Left renal cortex interstitium (tissue), 4 donors: Measurements from ENCODE around the gene CACNA1G. TPM values are rescaled to one million over a fixed set of nuclear protein-coding genes. Genes with fewer than 3 reads are reported as not detected.

Experiments
- DNase-seq, 4 donors: peaks; one replicate each; pipeline ENCODE4 v3.0.0-alpha.2; 2013; ENCODE audit warnings: low read depth in 4 of 4, low spot score in 2 of 4, missing footprints in 1 of 4
- polyA plus RNA-seq, 4 donors: library from polyadenylated mRNA; unstranded; fragments of 120-200 nt; gene quantifications; one replicate each; pipeline ENCODE4 v1.2.1, GENCODE V29; 2013; ENCODE audit not compliant: insufficient read length in 4 of 4

Gene CACNA1G
- polyA plus RNA-seq, 4 donors = 7.6 to 10.4 (median 8.1) TPM

DNA sequence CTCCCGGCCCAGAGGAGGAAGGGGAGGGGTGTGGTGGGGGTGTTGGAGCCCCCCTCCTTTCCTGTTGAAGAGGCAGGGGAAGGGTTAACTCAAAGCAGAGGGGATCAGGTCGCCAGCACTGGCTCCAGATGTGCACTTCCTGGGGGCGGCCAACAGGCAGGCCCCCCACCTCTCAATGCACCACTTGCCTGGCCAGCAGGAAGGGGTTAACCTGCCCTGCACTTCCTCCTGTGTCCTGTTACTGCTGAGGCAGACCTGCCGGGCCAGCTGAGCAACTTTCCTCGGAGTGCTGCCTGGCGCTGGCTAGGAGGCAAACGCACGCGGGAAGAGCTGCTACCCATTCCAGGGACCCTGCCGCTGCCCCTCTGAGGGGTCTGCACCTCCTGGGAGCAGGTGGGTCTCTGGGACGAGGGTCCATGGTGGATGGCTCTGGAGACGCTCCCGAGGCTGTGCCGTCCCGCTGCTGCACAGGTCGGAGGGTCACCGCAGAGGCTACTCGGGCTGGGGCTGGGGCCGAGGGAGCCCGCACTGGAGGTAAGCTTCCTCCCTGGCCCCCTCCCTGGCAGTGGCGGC, 28.0 kb upstream of the CACNA1G start, which contains the start of gene EPN3:
TSS of gene EPN3 (plus strand) at position 284 of the 573 bp plus-strand sequence. CDS start 3,822 bp downstream, outside the sequence.
- no peak for DNase-seq

DNA sequence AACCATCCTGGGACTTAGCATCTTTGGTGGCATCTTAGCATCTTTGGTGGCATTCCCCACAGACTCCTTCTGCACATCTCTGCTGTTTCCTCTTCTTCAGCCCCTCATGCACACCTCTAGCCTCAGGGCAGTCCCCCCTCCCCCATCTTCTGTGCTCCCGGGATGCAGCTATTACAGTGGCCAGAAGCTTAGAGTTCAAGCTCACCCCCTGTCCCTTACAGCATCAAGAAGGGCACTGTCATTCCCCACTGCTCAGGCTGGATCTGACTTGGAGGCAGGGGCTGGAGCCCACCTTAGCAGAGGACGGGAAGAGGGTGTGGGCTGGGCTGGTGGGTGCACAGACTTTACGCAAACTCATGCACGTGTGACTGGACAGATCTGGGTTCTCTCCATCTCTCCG, 27.3 kb upstream of the CACNA1G start:
- DNase-seq = no peak

DNA sequence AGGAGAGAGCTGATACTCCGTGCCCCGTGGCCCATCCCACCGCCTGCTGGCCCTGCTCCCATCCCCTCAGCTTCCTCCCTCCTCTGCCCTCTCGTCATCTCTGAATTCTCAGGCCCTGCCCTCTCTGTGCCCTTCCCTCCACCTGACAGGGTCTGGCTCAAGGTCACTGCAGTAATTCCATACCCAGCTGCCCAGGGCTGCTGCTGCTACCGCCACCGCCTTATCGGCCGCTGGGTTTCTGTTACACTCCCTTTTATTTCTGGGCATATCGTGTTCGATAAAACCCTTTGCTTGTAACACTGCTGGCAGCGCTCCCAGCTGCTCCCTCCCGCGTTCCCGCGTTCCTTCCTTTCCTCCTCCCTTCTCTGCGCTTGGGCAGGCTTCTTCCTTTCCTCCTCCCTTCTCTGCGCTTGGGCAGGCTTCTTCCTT, 26.8 kb upstream of the CACNA1G start:
- no peak for DNase-seq

- DNase-seq = no peak
These were observed 26.1 kb upstream of the CACNA1G start for GRCh38 chr17:50534222-50534978.

DNA sequence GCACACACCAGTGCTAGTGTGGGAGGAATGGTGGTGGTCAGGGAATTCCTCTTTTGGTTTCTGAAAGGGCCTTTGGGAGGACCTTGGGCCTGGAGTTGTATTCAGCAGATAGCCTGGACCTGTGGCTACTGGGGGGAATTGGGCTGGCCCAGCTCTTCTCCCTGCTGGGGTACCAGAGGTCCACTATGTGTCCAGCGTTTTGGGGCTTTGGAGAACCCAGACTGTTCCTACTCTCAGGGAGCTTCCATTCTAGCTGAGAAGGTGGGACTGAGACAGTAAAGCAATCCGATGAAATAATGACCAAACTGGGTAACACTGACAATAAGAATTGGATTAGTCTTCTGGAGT, 25.6 kb upstream of the CACNA1G start:
- no peak for DNase-seq

DNA sequence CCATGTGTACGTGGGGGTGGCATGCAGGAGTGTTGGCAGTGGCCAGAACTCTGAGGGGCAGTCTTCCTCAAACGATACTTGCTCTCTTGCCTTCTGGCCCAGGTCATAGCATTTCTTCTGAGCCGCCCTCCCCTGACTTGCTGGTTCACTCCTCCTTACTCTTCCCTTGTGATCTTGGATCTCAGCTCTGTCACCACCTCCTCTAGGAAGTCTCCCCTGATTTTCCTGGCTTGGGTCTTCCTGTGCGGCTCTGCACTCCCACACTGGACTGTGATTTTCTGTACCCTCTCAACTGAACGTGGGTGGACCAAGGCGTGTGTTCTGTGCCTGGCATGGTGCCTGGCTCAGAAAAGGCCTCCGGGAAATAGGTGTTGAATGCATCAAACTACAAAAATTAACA, 25.1 kb upstream of the CACNA1G start:
- DNase-seq = no peak

DNA sequence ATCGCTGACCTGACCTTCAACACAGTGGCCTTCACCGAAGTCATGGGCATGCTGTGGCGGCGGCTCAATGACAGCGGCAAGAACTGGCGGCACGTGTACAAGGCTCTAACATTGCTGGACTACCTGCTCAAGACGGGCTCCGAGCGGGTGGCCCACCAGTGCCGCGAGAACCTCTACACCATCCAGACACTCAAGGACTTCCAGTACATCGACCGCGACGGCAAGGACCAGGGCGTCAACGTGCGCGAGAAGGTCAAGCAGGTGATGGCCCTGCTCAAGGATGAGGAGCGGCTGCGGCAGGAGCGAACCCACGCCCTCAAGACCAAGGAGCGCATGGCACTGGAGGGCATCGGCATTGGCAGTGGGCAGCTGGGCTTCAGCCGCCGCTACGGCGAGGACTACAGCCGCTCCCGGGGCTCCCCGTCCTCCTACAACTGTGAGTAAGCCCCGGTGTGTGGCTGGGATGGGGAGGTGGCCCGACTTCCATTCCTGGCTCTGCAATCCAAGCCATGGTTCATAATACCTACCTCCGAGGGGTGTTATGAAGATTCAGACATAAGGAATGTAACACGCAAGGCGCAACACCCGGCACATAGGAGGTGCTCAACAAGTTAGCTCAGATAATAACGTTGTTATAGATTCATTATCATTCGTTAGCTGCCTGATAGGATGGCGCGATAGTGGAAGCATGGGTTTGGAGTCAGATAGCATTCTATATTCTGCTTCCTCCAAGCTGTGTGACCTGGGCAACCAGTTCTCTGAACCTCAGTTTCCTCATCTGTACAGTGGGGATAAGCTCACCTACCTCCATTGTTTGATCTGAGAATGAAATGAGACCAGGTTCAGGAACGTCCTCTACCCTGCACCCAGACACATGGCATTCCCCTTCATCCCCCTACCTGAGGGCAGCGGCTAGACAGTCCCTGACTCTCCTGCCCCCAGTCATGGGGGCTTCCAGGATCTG, 23.6 kb upstream of the CACNA1G start:
- DNase-seq = no peak

GRCh38 chr17:50537721-50538548, 22.6 kb upstream of the CACNA1G start:
- DNase-seq = no peak

DNA sequence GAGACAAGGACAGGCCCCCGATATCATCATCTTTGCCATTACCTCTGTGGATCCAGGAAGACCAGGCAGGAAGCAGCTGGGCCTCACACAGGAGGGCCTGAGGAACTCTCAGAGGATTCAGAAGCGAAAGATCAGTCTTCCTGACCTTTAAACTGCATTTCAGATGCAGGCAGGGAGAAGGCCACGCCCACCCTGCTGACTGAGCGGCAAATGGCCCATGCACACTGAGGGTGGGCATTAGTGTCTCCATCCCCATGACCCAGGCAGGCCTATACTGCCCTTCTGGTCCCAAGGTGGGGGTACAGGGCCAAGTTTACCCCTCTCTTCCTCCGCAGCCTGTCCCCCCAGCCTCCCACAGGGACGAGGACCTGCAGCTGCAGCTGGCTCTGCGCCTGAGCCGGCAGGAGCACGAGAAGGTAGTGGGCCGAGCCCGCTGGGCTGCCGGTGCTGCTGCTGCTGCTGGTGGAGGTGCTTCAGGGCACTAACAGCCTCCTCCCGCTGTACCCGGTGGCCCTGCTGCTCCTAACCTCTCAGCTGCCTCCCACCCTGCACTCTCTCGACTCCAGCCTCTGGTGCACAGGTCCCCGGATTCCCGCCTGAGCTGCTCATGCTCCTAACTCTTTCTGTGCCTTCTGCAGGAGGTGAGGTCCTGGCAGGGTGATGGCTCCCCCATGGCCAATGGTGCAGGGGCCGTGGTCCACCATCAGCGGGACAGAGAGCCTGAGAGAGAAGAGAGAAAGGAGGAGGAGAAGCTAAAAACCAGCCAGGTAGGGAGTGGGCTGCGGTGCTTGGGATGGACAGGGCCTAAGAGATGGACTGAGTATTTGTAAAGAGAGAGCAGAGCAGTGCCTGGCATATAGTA, 21.7 kb upstream of the CACNA1G start:
- DNase-seq = no peak

GRCh38 chr17:50539762-50540559, 20.6 kb upstream of the CACNA1G start:
- DNase-seq = no peak

- no peak for DNase-seq
These were observed 19.7 kb upstream of the CACNA1G start for GRCh38 chr17:50540560-50541401.

GRCh38 chr17:50541402-50541715, 19.2 kb upstream of the CACNA1G start:
- DNase-seq = no peak

DNA sequence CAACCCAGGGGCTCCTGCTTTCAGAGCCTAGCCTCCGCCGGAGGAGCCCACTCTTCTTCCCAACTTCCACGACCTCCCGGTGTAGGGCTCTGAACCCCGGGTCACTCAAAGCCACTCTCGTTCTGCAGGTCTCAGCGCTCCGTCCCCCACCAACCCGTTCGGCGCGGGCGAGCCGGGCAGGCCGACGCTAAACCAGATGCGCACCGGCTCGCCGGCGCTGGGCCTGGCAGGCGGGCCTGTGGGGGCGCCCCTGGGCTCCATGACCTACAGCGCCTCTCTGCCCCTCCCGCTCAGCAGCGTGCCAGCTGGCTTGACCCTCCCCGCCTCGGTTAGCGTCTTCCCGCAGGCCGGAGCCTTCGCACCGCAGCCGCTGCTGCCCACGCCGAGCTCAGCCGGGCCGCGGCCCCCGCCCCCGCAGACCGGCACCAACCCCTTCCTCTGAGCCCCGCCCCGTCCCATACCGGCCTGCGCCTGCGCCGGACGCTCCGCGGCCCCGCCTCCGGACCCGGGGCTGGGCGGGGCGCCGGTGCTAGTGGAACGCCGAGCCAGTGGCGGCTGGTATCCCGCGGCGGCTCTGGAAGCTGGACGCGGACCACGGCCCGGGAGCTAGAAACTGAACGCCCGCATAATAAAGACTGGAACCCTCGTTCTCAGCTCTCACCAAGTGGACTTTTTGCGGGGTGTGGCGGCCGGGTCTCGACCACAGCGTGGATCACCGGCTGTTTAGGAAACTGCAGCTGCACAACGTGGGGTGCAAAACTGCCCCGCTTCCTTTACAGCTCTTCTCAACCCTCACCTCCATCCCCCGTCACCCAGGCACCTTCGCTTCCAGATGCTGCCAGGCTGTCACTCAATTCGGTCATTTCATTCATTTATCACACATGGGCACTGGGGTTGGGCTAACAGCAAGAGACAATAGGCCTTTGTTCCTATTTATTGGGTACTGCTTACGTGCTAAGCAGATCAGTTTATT, 18.5 kb upstream of the CACNA1G start:
- DNase-seq = no peak

- no peak for DNase-seq
These were observed 17.4 kb upstream of the CACNA1G start for GRCh38 chr17:50542795-50543774.

DNA sequence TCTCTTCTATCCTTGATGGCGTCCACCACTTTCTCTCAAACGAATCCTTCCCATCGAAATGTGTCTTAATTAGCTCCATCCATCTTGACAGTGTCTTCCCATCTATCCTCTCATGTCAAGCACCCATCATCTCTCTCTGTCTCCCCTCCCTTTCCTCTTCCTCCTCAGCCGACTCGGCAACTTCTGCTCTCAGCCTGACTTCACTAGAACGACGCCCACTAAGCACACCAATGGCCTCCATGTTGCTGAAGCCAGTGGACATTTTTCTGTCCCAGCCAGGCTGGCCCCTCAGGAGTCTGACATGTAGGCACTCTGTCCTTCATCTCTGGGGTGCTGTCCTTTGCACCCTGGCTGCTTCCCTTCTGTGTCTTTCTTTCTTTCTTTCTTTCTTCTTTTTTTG, 16.0 kb upstream of the CACNA1G start:
- DNase-seq = no peak

DNA sequence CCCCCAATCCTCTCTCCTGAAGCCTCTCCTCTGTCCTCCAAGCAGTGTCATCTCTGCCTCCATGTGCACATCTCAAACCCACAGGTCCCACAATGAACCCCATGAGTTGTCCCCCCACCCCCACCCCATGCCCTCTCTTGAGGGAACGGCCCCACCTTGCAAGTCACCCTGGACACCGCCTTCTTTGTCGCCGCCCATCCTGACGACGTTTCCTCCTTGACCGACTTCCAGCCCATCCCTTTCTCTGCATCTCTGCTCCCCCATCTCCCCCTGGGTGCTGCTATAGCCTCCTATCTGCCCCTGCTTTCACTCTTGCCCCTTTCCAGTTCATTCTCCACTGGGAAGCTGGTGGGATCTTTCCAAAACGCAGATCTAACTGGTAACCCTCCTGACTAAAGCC, 15.2 kb upstream of the CACNA1G start:
- no peak for DNase-seq
